Right renal pelvis (tissue), 4 donors: ENCODE measurements around the gene KIF21B. TPM values are rescaled to one million over a fixed set of nuclear protein-coding genes. Genes with fewer than 3 reads are reported as not detected.
A peak's percentile ranks its signal among the peaks of the same experiment; 100 is the strongest.

Experiments
- DNase-seq, 4 donors: peaks; one replicate each; pipeline ENCODE4 v3.0.0-alpha.2; 2013; ENCODE audit warnings: low read depth in 4 of 4, low spot score in 3 of 4, missing footprints in 1 of 4
- polyA plus RNA-seq, 4 donors: library from polyadenylated mRNA; unstranded; fragments of 120-200 nt; gene quantifications; one replicate each; pipeline ENCODE4 v1.2.1, GENCODE V29; 2013; ENCODE audit not compliant: insufficient read length in 4 of 4

Gene KIF21B
- polyA plus RNA-seq, 4 donors = 2.2 to 3.0 (median 2.4) TPM

DNA sequence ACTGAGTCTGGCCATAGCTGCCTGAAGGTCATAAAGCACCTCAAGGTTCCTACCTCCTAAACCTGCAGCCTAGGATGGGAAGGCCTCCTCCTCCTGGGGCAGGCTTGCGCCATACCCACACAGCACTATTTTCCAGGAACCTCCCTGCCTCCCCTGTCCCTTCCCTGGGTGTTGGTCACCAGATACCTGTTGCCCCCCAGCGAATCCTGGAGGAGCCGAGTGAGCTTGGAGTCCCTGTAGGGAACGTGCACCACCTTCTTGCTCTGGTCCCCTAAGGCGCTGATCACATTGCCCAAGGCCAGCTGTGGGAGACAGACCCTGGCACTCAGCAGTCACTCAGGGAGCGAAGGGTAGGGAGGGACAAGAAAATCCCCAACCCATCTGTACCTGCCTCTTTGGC is 19.4 kb downstream of the KIF21B start:
- no peak for DNase-seq

DNA sequence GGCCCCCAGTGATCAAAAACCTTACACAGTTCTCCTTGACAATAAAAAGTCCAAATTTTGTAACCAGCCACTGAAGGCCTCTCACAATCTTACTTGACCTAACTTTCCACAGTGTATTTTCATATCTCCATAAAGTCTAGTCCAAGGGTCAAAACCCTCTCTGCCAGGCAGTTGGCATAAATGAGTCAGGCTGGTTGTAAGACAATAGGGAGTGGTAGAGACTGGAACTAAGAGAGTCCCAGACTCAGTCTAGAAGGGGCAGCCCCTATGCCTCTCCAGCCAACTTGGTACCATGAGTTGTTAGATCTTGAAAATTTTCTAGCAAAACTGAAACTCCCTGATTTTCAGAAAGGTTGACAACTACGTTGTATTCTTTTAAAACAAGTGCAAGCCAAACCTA is 21.0 kb downstream of the KIF21B start:
- DNase-seq = no peak

DNA sequence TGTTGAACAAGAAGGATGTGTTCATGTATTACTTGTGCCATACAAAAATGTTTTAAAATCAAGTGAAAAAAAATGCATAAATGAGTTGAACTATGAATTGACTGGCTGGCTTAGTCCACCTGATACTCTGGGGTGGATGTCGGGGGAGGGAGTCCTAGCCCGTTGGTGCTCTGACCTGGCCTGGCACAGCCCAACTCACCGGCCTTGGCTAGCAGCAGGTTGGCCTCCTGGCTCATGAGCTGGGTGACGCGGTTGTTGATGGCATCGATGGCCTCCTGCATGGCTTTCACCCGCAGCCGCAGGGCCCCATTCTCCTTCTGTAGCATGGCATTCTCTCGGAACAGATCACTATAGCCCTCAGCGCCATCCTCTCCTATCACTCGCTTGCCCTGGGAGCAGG is 21.6 kb downstream of the KIF21B start:
- no peak for DNase-seq

DNA sequence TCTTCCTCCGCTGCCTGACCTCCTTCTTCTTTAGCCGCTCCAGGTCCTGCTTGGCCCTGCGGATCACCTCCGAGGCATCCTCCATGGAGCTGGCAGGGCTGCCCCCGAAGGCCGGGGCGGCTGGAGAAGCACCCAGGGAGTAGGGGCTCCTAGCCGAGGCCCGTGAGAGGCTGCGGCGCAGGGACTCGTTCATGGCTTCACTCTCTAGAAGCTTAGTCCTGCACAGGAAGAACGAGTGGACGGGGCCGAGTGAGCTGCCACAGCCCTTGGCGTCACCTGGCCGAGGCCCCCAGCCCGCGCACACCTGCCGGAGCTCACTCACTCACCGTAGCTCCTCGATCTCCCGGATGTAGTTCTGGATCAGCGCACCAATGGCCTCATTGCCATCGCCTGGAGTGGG is 23.1 kb downstream of the KIF21B start:
- no peak for DNase-seq

DNA sequence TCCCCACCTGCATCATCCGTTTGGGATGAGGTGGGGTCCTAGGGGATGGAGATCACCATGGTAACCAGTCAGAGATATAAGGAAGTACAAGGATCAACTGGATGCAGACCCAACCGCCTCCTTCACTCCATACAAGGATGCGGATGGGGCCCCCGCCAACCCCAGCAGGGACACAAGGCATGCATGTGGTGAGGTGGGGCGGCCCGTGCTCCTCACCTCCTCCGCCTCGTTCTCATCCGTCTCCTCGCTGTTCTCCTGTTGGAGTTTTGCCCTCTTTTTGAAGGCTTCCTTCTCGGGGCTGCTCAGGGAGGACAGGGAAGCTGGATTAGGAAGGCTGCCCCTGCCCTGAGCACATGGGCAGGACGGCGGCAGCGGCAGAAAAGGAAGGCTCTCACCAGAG is 23.8 kb downstream of the KIF21B start:
- DNase-seq = no peak

DNA sequence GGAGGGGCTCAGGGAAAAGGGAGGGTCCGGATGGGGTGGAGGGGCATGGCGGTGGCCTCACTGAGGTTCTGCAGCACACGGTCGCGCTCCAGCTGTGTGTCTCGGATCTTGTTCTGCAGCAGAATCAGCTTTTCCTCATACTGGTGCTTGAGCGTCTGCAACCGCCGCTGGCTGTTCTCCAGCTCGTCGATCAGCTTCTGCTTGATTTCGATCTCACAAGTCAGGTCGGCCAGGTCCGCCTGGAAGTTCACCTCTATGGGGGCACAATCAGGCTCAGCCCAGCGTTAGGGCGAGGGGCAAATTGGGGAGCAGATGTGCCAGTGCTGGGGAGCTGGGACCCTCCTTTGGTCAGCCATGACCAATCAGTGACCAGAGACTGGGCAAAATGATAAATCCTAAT is 25.2 kb downstream of the KIF21B start:
- no peak for DNase-seq

DNA sequence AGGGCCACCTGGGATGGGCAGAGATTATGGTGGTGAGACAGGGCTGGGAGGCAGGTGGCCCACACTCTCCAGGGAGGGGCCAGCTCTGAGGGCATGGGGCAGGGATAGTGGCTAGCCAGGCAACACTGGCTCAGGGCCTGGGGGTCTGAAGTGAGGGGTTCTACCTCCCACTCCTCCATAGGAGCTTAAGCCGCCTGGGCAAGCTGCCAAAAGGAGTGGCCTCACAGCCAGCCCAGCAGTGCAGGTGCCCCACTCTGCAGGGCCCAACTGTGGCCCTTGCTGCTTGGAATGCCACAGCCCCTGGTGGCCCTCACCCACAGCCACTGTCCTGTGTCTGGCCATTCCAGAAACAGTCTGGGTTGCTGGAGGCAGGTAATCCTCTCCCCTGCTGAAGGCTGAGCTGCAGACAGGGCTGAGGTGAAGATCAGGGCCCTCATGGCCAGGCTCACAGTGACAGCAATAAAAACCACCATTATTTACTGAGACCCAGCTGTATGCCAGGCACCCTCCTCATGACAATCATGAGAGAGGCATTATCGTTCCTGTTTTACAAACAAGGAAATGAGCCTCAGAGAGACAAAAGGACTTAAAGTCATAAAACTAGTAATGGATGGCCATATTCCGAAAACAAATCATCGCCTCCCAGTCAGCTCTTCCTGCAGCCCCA is 31.0 kb downstream of the KIF21B start:
- no peak for DNase-seq

DNA sequence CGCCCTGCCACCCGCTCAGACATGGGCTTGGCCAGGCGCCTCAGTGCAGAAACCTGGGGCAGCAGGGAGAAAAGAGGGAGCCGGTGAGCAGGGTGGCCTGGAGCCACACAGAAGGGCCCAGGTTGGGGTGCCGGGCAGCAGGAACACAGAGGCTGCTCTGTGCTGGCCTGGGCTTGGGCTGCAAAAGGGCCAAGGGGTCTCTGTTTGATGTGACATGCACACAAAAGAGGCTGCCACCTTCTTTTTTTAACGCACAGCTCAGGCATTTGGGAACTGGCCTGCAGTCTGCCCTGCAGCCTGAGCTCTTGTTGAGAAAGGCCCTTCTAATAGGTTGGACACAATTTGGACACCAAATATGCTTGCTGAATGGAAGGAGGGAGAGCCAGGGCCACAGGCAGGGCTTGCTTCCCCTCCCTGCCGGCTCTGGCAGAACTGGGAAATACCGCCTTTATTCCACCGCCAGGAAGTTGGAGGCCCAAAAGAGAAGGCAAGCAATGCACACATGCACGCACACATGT is 32.4 kb downstream of the KIF21B start:
- DNase-seq = no peak

DNA sequence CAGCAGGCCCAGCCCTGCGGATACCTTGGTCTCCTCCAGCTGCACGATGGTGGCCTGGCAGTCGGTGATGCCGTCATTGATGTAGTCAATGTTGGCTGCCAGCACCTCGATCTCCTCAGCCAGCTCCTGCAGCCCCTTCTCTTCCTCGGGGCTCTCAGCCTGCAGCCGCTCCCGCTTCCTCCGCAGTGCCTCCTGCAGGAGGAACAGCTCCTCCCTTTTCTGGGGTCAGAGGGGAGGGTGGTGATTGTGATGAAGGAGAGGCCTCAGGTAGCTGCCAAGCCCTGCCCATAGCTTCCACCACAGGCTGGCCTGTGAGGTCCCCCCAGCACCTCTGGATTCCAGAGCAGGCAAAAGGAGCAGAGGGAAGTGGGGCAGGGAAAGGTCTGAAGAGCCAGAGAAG is 33.4 kb downstream of the KIF21B start:
- DNase-seq = no peak

DNA sequence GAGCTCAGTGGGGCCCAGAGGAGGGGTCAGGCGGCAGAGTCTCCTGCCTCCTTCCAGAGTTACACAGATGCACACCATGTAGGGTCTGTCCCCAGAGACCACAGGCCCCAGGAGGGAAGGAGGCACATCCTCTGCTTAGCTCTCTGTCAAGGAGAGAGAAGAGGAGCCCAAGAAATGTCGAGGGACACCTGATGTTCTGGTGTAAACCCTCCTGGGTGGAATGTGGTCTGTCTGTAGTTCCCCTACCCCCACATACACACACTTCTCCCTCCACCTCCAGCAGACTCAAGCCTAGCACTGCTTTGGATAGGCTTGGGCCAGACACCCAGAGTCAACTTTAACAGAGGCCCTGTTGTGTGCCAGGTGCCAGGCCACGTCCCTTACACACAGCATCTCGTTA is 34.2 kb downstream of the KIF21B start:
- DNase-seq = no peak

DNA sequence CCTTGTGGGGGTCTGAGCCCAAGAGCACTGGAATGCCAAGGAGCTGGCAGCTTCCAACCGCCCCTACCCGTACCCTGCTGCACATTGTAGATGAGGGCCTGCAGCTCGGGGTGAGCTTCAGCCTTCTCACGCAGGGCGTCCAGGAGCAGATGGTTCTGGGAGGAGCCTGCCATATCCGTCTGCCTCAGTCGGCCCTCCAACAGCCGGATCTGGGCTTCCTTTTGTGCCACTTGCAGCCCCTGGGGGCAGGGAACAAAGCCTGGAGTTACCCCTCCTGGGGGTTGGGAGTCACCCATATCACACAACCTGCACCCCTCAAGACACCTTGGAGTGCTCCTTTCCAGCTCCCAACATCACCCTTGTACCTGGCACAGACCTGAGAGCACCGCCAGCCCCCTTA is 34.8 kb downstream of the KIF21B start:
- DNase-seq = no peak

DNA sequence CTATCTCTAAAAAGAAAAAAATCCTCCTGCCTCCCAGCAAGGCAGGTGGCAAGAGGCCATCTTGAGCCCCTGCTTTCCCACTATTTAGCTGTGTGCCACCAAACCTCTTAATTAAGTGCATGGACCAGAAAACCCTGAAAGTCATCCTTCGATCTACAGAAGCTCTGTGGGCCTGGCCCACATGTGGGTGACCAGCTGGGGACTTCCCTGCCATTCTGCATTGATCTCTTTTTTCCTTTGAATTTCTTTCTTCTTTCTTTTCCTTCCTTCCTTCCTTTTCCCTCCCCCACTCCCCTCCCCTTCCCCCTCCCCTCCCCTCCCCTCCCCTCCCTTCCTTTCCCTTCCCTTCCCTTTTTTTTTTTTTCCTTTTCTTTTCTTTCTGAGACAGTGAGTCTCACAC is 38.0 kb downstream of the KIF21B start:
- DNase-seq = no peak

DNA sequence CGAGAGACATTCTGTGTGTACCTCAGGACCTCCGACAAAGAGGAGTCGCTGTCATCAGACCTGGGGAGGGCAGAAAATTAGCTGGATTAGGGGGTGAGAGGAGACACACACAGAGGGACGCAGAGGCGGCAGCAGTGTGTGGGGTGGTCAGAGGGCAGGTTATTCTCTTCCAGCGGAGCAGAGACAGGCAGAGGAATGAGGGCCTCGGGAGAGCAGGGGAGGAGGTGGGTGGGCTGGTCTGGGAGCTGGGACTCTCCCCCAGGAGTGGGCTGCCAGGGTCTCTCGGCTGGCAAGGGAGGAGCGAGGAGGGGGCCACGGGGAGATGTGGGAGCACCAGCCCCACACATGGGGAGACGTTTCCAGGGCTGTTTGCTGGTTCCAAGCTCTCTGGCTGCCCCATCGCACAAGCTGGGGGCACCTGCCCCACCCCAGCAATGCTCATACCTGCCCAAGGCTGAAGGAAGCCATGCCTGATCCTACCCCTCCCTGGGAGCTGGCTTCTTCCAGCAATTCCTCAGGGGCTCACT is 40.4 kb downstream of the KIF21B start:
- no peak for DNase-seq

DNA sequence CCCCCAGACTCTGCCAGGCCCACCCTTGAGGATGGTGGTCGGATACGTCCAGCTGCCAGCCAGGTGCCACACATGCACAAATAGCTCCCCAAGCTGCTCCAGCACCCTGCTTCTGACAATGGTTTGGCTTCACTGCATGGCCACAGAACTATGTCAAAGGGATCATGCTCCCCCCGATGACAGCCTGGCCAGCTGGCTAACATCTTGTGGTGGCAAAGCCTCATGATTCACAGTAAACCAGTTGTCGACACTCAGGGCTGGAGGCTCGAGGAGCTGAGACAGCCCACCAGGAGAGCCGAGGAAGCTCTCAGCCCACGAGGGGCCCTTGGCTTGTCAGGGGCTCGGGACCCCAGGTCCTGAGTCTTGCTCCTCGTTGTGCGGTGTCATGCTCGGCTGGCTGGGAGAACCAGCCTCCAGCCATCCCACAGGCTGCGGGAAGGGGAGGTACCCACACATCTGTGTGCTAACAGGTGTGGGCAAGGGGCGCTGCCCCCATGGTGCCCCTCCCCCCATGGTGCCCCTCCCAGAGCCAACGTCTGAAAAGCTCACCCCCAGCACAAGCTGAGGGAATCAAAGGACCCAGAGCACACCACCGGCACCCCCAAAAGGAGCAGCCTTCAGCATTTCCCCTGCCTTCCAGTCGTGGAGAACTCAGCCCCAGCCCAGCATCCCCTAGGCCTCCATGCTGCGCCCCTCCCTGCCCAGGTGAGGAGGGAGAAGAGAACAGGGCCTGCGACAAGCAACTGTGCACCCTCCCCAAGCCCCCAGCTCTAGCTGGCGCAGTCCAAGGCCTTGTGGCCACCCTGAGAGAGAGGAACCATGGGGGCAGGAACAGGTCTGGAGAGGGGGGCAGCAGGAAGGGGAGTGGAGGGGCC is 41.2 kb downstream of the KIF21B start:
- DNase-seq = peak in 1 of 4 donors; percentile 20

DNA sequence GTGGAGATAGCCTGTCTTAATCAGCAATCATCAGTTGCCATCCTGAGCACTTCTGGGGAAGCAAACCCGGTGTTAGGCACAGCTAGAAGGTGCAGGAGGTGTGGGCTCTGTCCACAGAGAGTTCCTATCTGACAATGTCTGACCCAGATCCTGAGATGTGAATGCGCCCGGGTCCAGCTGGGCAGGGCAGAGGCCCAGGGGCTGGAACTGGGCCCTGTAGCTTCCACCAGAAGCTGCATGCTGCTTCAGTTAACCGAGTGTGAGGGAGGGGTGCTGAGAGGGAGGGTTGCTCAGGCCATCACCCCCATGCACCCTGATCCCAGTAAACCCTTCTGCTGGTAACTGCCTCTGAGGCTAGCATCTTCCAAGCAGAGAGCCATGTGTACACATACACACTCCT is 42.2 kb downstream of the KIF21B start:
- no peak for DNase-seq

DNA sequence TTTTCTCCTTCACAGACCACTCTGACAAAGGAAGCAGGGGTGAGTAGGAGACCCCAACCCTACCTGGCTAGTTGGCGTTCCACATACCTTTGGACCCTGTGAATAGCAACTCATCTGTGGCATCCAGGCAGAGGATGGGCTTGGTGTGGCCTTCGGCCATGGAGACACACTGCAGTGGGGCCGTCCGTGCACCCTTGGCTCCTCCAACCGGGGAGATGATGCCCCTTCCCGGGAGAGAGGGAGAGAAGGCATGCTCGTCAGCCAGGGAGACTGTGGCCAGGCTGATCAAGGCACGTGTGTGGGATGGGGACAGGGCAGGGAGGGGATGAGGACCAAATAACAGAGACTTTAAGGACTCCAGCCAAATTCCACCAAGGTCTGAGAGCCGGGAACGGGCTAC is 42.6 kb downstream of the KIF21B start:
- no peak for DNase-seq

DNA sequence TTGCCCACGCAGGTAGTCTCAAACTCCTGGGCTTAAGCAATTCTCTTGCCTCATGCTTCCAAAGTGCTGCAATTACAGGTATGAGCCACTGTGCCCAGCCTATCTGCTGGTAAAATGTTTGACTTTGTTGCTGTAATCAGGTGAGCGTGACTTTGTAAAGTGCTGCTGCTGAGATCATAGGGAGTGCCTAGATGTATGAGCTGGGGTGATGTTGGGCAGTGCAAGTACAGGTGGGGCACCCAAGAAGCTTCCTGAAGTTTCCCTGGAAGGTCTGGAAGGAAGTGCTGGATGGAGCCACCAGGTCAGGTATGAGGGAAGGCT is 43.1 kb downstream of the KIF21B start:
- DNase-seq = no peak

DNA sequence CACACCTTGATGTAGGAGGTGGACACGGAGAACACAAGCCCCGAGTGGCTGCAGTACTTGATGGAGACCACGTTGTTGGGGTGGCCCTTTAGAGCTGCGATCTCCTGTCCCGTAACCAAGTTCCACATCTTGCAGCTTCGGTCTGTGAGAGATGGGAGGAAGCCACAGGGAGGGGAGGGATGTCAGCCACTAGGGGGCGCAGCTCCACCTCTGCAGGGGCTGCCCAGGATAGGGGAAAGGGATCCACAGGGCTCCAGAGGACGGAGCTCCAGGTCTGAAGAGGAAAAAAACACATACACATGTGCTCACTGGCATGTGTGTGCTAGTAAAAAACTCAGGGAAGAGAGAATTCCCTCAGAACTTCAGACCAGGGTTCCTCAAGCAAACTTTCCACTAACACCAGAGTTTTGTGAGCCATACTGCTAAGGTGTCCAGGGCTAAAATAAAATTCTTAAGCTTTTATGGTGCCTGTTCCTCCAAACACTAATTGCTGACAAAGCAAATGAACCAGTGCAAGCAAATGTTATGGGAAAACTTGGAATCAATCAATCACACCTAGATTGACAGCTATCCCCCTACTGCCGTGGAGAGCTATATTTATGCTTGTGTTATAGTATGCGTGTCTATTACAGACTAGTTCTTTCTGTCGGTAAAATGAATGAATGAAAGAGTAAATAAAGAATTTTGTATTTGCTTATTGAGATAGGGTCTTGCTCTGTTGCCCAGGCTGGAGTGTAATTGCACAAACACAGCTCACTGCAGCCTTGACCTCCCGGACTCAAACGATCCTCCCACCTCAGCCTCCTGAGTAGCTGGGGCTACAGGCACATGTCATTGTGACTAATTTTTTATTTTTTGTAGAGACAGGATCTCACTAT is 43.7 kb downstream of the KIF21B start:
- no peak for DNase-seq

DNA sequence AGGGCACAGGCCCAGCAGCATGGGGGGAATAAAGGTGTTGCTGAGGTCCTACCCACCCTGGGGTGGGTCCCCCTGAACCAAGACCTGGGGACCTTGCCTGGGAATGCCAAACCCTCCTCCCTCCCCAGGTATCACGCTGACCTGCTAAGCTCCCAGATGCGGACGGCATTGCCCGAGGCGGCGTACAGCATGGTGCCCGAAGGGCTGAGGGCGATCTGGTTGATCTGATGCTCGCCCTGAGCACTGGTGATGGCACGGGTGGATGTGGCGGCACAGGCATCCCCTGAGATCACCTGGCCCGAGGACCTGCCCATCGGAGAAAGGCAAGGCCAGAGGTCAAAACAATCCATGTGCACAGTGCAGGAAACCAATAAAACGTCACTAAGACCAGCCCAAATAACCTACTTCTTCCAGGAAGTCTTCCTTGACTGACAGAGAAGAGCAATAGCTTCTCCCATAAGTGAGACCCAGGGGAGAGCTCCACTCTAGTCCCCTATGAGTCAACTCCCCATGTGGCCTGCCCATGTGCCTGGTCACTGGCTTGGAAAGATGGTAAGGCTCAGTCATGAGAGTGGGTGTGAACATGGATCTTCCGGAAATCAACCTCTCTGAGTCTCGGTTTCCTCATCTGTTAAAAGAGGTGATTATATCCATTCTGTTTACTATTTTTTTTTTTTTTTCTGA is 46.3 kb downstream of the KIF21B start:
- no peak for DNase-seq

DNA sequence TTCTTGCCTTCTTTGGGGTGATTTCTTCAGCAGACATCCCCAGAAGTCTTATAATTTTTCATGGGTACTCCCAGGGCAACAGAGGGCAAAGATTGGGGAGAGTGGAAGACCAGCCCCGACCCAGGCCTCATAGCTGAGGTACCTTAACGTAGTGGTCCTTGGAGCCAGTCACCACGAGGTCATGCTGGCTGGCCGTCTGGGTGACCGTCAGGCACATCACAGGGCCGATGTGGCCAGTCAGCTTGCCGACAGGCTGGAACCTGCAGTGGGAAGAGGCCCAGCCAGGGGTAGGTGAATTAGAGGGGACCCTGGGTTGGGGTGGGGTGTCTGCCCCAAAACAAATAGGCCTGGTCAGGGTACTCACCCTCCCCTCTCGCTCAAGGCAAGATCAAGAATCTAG is 46.9 kb downstream of the KIF21B start:
- DNase-seq = no peak
